Measurements from ENCODE around the gene HK1. TPM values are rescaled to one million over a fixed set of nuclear protein-coding genes. Genes with fewer than 3 reads are reported as not detected.

HK1 gene
- total and polyA plus RNA-seq, 10 donors, result 19.0 to 108 (median 63.4) TPM

DNA sequence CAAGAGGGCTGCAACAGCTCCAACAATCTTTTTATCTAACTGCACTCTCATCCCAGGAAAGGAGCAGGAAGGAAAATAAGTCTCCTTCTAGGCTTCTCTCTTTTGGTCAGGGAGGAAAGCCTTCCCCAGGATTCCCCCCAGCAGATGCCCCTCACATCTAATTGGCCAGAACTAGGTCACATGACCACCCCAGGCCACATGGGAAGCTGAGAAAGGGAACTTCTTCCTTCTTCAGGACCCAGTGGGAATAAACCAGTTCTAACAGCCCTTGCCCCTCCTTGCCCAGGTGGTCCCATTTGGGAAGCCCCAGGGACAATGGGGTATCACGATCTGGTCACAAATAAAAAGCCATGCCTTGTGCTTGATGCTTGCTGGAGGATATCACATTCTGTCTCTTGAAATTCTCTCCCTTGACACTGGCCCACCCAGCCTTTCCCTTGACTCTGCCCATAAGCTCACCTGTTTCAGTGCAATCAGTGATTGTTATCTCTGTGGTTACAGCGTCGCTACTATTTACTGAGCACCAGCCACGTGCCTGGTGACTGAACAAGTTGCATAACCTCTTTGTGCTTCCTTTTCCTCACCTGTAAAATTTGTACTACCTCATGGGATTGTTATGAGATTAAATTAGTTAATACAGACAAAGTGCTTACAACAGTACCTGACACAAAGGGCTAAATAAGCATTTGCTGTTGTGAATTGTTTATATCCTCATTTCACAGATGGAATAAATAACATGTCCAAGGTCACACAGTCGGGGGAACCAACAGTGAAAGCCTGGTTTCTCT is 147.4 kb downstream of the HK1 start:
- Histone ChIP-seq H3K27ac (peak overlapping the region in 5 of 8 donors; percentile 5 to 68 (median 46)), H3K9me3 (no peaks in the 10 kb centered on the region), H3K4me3 (no peak overlapping the region), H3K27me3 (replicated peaks in 1 of 7) (no peaks in the 10 kb centered on the region), H3K4me1 (peaks cover 0 to 27% (median 16%) of the 10 kb centered on the region in 6 donors), H3K36me3 (no peaks in the 10 kb centered on the region)
- DNase-seq, result peak; percentile 35
- WGBS, 5 donors, result 38 to 48% (median 40%) methylated on average over 5 of the region's 5 CpGs
- intact Hi-C loops (cut with DNase I; ENCODE audit: low total_unique reads), result loop anchor here (5.0 to 10.0 kb wide), 2 partner anchors 82 to 219 kb away; no protein-coding TSS in a partner anchor
- TF ChIP-seq, protein P1, sequence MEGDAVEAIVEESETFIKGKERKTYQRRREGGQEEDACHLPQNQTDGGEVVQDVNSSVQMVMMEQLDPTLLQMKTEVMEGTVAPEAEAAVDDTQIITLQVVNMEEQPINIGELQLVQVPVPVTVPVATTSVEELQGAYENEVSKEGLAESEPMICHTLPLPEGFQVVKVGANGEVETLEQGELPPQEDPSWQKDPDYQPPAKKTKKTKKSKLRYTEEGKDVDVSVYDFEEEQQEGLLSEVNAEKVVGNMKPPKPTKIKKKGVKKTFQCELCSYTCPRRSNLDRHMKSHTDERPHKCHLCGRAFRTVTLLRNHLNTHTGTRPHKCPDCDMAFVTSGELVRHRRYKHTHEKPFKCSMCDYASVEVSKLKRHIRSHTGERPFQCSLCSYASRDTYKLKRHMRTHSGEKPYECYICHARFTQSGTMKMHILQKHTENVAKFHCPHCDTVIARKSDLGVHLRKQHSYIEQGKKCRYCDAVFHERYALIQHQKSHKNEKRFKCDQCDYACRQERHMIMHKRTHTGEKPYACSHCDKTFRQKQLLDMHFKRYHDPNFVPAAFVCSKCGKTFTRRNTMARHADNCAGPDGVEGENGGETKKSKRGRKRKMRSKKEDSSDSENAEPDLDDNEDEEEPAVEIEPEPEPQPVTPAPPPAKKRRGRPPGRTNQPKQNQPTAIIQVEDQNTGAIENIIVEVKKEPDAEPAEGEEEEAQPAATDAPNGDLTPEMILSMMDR (IDR thresholded peaks at IDR 0.05 in 8 of 11, conservative IDR thresholded peaks at IDR 0.05 in 3 of 11), result no peak
- no peak for TF ChIP-seq POLR2A (IDR thresholded peaks at IDR 0.05)
- TF ChIP-seq POLR2AphosphoS5 (IDR thresholded peaks at IDR 0.05), result no peak

- WGBS, 5 donors, result 78 to 87% (median 84%) methylated on average over 4 of the region's 4 CpGs
- Histone ChIP-seq H3K27me3 (replicated peaks in 1 of 7) (no peaks in the 10 kb centered on the region), H3K27ac (peak overlapping the region in 4 of 8 donors; percentile 38 to 68 (median 47)), H3K9me3 (no peaks in the 10 kb centered on the region), H3K4me1 (peaks cover 0 to 27% (median 16%) of the 10 kb centered on the region in 6 donors), H3K4me3 (no peak overlapping the region), H3K36me3 (no peaks in the 10 kb centered on the region)
- no peak for TF ChIP-seq POLR2AphosphoS5 (IDR thresholded peaks at IDR 0.05)
- no peak for TF ChIP-seq POLR2A (IDR thresholded peaks at IDR 0.05)
- TF ChIP-seq, protein P1 (IDR thresholded peaks at IDR 0.05 in 8 of 11, conservative IDR thresholded peaks at IDR 0.05 in 3 of 11), result no peak
- intact Hi-C loops (cut with DNase I; ENCODE audit: low total_unique reads), result loop anchor here (5.0 to 10.0 kb wide), 2 partner anchors 81 to 218 kb away; no protein-coding TSS in a partner anchor
- no peak for DNase-seq
Measured at GRCh38 chr10:69426376-69426727, 148.1 kb downstream of the HK1 start.

- Histone ChIP-seq H3K4me1 (peaks cover 0 to 27% (median 16%) of the 10 kb centered on the region in 6 donors), H3K9me3 (no peaks in the 10 kb centered on the region), H3K27ac (no peak overlapping the region), H3K27me3 (replicated peaks in 1 of 7) (no peaks in the 10 kb centered on the region), H3K36me3 (no peaks in the 10 kb centered on the region), H3K4me3 (no peak overlapping the region)
- DNase-seq, result no peak
- no peak for TF ChIP-seq POLR2A (IDR thresholded peaks at IDR 0.05)
- TF ChIP-seq, protein P1 (IDR thresholded peaks at IDR 0.05 in 8 of 11, conservative IDR thresholded peaks at IDR 0.05 in 3 of 11), result no peak
- 84 to 88% (median 86%) methylated on average over 8 of the region's 8 CpGs for WGBS, 5 donors
- intact Hi-C loops (cut with DNase I; ENCODE audit: low total_unique reads), result loop anchor here (5.0 to 10.0 kb wide), 2 partner anchors 79 to 217 kb away; no protein-coding TSS in a partner anchor
Measured at GRCh38 chr10:69428165-69428564, 149.9 kb downstream of the HK1 start.

GRCh38 chr10:69434169-69434568 is 155.9 kb downstream of the HK1 start:
- DNase-seq, result no peak
- intact Hi-C loops (cut with DNase I; ENCODE audit: low total_unique reads), result no loop called here
- Histone ChIP-seq H3K36me3 (no peaks in the 10 kb centered on the region), H3K4me3 (no peak overlapping the region), H3K27ac (no peak overlapping the region), H3K9me3 (no peaks in the 10 kb centered on the region), H3K27me3 (replicated peaks in 1 of 7) (no peaks in the 10 kb centered on the region), H3K4me1 (peaks cover 0 to 12% (median 4%) of the 10 kb centered on the region in 6 donors)
- WGBS, 5 donors, result 70 to 87% (median 75%) methylated on average over 2 of the region's 2 CpGs
- TF ChIP-seq, protein P1 (IDR thresholded peaks at IDR 0.05 in 8 of 11, conservative IDR thresholded peaks at IDR 0.05 in 3 of 11), result no peak
- TF ChIP-seq POLR2AphosphoS5 (IDR thresholded peaks at IDR 0.05), result no peak
- no peak for TF ChIP-seq POLR2A (IDR thresholded peaks at IDR 0.05)
